Activated CD4-positive, CD25-positive, alpha-beta regulatory T cell (primary cell): Measurements from ENCODE around the gene SSBP3.

Experiments
- DNase-seq, 4 experiments: peaks; one replicate each; lab custom pipeline; 2025; lab: John Stamatoyannopoulos, UW

Gene SSBP3

GRCh38 chr1:54176621-54177327 is 229.4 kb downstream of the SSBP3 start:
- DNase-seq, result no peak
